H1 (cell line): ENCODE measurements around the gene DRC7. TPM values are rescaled to one million over a fixed set of nuclear protein-coding genes. Genes with fewer than 3 reads are reported as not detected.

ENCODE experiments used
- JUND ChIP-seq: IDR thresholded peaks from 2 replicates; pipeline ENCODE4 v1.6.1; 2011; ENCODE audit warnings: mild to moderate bottlenecking, improper control_type of control experiment, low read length
- KDM4A ChIP-seq: IDR thresholded peaks from one replicate; pipeline ENCODE4 v1.7.1; 2012; ENCODE audit warnings: low read depth, mild to moderate bottlenecking, moderate library complexity, low read length, inconsistent platforms; ENCODE audit not compliant: severe bottlenecking
- RAD21 ChIP-seq, 2 experiments: IDR thresholded peaks in 1 of 2; conservative IDR thresholded peaks in 1 of 2; 2 replicates each; pipeline ENCODE4 v1.6.1; 2011; ENCODE audit warnings: low read depth in 2 of 2, low read length in 2 of 2, improper control_type of control experiment in 1 of 2, inconsistent platforms in 1 of 2, mild to moderate bottlenecking in 1 of 2, moderate library complexity in 1 of 2
- TAF1 ChIP-seq: IDR thresholded peaks from 2 replicates; pipeline ENCODE4 v1.6.1; 2011; ENCODE audit warnings: mild to moderate bottlenecking, low read depth, low read length
- polyA plus RNA-seq, 7 experiments: library from polyadenylated mRNA; depleted of rRNA in 3 of 7; stranded (reverse) in 5 of 7; unstranded in 2 of 7; fragments of >200 nt in 5 of 7; fragments of 200-250 nt in 2 of 7; gene quantifications; 1 replicate in 5 of 7; 2 replicates in 1 of 7; 4 replicates in 1 of 7; pipeline versions ENCODE4 v1.2.1 to v1.2.3, GENCODE V29; 2011 to 2013; ENCODE audit warnings: missing spikeins in 2 of 7, mixed read lengths in 2 of 7
- total RNA-seq: library from RNA; stranded (reverse); fragmentation: NEBNext Ultra II Directional; extraction: Animal tissue kit (Norgen Biotek cat#: 25700); gene quantifications from 2 replicates; pipeline ENCODE4 v1.2.1, GENCODE V29; 2021

Gene DRC7
- total and polyA plus RNA-seq, 2 of the 8 experiments (the other 6 are each of a cell fraction or from before 2014, with no cell fraction given): 0.14 TPM; not detected in 1

DNA sequence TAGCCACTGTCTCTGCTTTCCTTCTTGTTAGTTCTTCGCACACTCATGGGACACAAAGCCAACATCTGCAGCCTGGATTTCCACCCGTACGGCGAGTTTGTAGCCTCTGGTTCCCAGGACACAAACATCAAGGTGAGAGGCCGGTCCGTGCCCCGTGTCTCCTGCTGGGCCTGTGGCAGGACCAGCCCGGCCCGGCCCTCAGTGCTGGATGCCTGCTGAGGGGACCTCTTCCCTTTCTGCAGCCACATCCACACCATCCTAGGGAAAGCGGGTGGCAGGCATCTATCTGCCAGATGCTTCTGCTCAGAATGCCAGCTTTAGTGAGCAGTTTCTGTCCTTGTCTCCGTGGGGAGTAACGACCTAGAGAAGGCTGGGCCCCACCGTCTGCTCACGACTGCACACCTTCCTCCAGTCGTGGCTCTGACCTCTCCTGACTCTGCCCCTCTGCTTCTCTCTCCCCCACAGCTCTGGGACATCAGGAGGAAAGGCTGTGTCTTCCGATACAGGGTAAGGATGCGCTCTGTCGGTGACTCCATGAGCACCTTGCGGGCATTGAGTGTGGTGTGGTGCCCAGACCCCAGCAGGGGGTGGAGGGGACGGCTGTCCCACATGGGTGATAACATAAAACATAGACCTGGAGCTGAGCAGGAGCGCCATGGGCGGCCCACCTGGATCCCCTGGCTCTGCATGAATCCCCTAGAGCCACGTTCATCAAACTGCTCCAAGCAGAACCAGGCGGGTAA is 56.4 kb downstream of the DRC7 start (continued):
- TF ChIP-seq TAF1 (no peak), RAD21 (IDR thresholded peaks at IDR 0.05 in 1 of 2, conservative IDR thresholded peaks at IDR 0.05 in 1 of 2; ENCODE audit: low read depth in 2 of 2, low read length in 2 of 2) (no peak), JUND (no peak), KDM4A (no peak)
